Measurements from ENCODE around the gene KYNU. TPM values are rescaled to one million over a fixed set of nuclear protein-coding genes. Genes with fewer than 3 reads are reported as not detected.
"Not testable (repeated sequence)": the region's sequence is repeated elsewhere in the genome, so short reads cannot be mapped to it uniquely, and the experiment has no call there.

KYNU gene
- total and polyA plus RNA-seq, 2 experiments from 2014 or later = 7.6 to 13.1 TPM

GRCh38 chr2:142879151-142879550 lies 1.7 kb downstream of the KYNU start:
- no peak overlapping the region for H2AFZ ChIP-seq
- TF ChIP-seq EZH2phosphoT487 (IDR thresholded peaks at IDR 0.05; ENCODE audit: low read depth, severe bottlenecking, unreplicated experiment) (no peak), EZH2 (IDR thresholded peaks at IDR 0.05; ENCODE audit: borderline replicate concordance) (no peak)
- TF ChIP-seq, protein P1, sequence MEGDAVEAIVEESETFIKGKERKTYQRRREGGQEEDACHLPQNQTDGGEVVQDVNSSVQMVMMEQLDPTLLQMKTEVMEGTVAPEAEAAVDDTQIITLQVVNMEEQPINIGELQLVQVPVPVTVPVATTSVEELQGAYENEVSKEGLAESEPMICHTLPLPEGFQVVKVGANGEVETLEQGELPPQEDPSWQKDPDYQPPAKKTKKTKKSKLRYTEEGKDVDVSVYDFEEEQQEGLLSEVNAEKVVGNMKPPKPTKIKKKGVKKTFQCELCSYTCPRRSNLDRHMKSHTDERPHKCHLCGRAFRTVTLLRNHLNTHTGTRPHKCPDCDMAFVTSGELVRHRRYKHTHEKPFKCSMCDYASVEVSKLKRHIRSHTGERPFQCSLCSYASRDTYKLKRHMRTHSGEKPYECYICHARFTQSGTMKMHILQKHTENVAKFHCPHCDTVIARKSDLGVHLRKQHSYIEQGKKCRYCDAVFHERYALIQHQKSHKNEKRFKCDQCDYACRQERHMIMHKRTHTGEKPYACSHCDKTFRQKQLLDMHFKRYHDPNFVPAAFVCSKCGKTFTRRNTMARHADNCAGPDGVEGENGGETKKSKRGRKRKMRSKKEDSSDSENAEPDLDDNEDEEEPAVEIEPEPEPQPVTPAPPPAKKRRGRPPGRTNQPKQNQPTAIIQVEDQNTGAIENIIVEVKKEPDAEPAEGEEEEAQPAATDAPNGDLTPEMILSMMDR (IDR thresholded peaks at IDR 0.05; ENCODE audit: poor library complexity) = no peak
- H3K9me3 ChIP-seq (ENCODE audit: low read depth) = no peaks in the 10 kb centered on the region
- no peaks in the 10 kb centered on the region for H3K36me3 ChIP-seq (replicated peaks; ENCODE audit: insufficient read depth, low read depth)
- H3K27ac ChIP-seq = no peak overlapping the region
- no peaks in the 10 kb centered on the region for H3K27me3 ChIP-seq
- peak overlapping the region; percentile 5 for H3K4me3 ChIP-seq
- no peak for DNase-seq (ENCODE audit: low spot score)
- no peaks in the 10 kb centered on the region for H4K20me1 ChIP-seq (ENCODE audit: insufficient read depth, poor library complexity, severe bottlenecking)
- H3K9me2 ChIP-seq (replicated peaks; ENCODE audit: insufficient read depth) = no peaks in the 10 kb centered on the region
- peaks cover 4% of the 10 kb centered on the region for H3K4me1 ChIP-seq (ENCODE audit: insufficient read depth)
- H3K4me2 ChIP-seq = peak overlapping the region; percentile 58
- H3K79me2 ChIP-seq = no peaks in the 10 kb centered on the region
- 97% methylated on average over 4 of the region's 4 CpGs for WGBS (ENCODE audit: low lambda C conversion rate, missing lambda C conversion rate)

DNA sequence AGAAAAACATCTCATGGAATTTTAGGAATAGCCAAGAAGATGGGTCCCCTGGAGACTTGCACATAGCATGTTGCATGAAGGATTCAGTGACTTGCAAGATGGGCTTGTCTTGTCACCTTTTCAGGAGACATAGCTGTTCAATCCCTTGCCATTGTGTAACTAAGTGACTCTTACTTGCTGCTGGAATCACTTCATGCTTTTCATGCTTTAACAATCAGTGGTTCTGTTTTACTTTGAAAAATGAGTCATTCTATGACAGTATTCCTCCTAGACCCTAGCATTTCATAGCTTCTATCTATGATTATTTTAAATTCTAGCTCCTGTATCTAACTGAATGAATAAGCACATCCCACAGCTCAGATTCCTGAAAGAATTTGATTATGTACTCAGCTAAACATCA lies 2.8 kb downstream of the KYNU start:
- H3K27me3 ChIP-seq = no peaks in the 10 kb centered on the region
- H3K4me1 ChIP-seq (ENCODE audit: insufficient read depth) = no peaks in the 10 kb centered on the region
- H3K4me3 ChIP-seq = no peak overlapping the region
- no peak for TF ChIP-seq EZH2phosphoT487 (IDR thresholded peaks at IDR 0.05; ENCODE audit: low read depth, severe bottlenecking, unreplicated experiment)
- no peak for TF ChIP-seq EZH2 (IDR thresholded peaks at IDR 0.05; ENCODE audit: borderline replicate concordance)
- TF ChIP-seq, protein P1 (IDR thresholded peaks at IDR 0.05; ENCODE audit: poor library complexity) = no peak
- H3K4me2 ChIP-seq = no peak overlapping the region
- no peaks in the 10 kb centered on the region for H3K36me3 ChIP-seq (replicated peaks; ENCODE audit: insufficient read depth, low read depth)
- no peak overlapping the region for H2AFZ ChIP-seq
- no peak overlapping the region for H3K27ac ChIP-seq
- H3K9me2 ChIP-seq (replicated peaks; ENCODE audit: insufficient read depth) = no peaks in the 10 kb centered on the region
- H3K79me2 ChIP-seq = no peaks in the 10 kb centered on the region
- no peak for DNase-seq (ENCODE audit: low spot score)
- no peaks in the 10 kb centered on the region for H3K9me3 ChIP-seq (ENCODE audit: low read depth)
- no peaks in the 10 kb centered on the region for H4K20me1 ChIP-seq (ENCODE audit: insufficient read depth, poor library complexity, severe bottlenecking)

DNA sequence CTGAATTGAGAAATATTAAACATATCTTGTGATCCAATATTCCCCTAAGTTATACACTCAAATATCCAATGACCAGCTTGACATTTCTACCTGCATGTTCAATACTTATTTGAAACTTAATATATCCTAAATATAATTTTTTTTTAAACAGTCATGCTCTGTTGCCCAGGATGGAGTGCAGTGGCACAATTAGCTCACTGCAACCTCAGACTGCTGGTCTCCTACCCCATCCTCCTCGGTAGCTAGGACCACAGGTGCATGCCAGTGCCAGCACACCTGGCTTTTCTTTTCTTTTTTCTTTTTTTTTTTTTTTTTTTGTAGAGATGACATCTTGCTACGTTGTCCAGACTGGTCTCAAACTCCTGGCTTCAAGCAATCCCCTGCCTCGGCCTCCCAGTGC lies 4.2 kb downstream of the KYNU start:
- Histone ChIP-seq H3K9me2 (replicated peaks; ENCODE audit: insufficient read depth) (no peaks in the 10 kb centered on the region), H3K36me3 (replicated peaks; ENCODE audit: insufficient read depth, low read depth) (no peaks in the 10 kb centered on the region), H3K27ac (no peak overlapping the region), H3K27me3 (no peaks in the 10 kb centered on the region), H3K4me2 (no peak overlapping the region), H4K20me1 (ENCODE audit: insufficient read depth, poor library complexity, severe bottlenecking) (no peaks in the 10 kb centered on the region), H3K79me2 (no peaks in the 10 kb centered on the region), H3K4me3 (no peak overlapping the region), H3K9me3 (ENCODE audit: low read depth) (no peaks in the 10 kb centered on the region), H3K4me1 (ENCODE audit: insufficient read depth) (no peaks in the 10 kb centered on the region), H2AFZ (no peak overlapping the region)
- TF ChIP-seq EZH2 (IDR thresholded peaks at IDR 0.05; ENCODE audit: borderline replicate concordance) (no peak), EZH2phosphoT487 (IDR thresholded peaks at IDR 0.05; ENCODE audit: low read depth, severe bottlenecking, unreplicated experiment) (no peak)
- TF ChIP-seq, protein P1 (IDR thresholded peaks at IDR 0.05; ENCODE audit: poor library complexity) = no peak
- 100% methylated on average over 2 of the region's 3 CpGs for WGBS (ENCODE audit: low lambda C conversion rate, missing lambda C conversion rate)
- DNase-seq (ENCODE audit: low spot score) = no peak

GRCh38 chr2:142882500-142882899 lies 5.0 kb downstream of the KYNU start:
- not testable (repeated sequence) for H4K20me1 ChIP-seq (ENCODE audit: insufficient read depth, poor library complexity, severe bottlenecking); H3K4me1 ChIP-seq (ENCODE audit: insufficient read depth); H3K36me3 ChIP-seq (replicated peaks; ENCODE audit: insufficient read depth, low read depth); H3K4me3 ChIP-seq; H3K9me2 ChIP-seq (replicated peaks; ENCODE audit: insufficient read depth); H3K9me3 ChIP-seq (ENCODE audit: low read depth); DNase-seq (ENCODE audit: low spot score); H3K4me2 ChIP-seq; H3K79me2 ChIP-seq; H3K27ac ChIP-seq; H2AFZ ChIP-seq; H3K27me3 ChIP-seq
- 96% methylated on average over 3 of the region's 3 CpGs for WGBS (ENCODE audit: low lambda C conversion rate, missing lambda C conversion rate)

All from hepatocyte (in vitro differentiated cells).